Measurements from ENCODE around the gene PNKP.

Gene PNKP

DNA sequence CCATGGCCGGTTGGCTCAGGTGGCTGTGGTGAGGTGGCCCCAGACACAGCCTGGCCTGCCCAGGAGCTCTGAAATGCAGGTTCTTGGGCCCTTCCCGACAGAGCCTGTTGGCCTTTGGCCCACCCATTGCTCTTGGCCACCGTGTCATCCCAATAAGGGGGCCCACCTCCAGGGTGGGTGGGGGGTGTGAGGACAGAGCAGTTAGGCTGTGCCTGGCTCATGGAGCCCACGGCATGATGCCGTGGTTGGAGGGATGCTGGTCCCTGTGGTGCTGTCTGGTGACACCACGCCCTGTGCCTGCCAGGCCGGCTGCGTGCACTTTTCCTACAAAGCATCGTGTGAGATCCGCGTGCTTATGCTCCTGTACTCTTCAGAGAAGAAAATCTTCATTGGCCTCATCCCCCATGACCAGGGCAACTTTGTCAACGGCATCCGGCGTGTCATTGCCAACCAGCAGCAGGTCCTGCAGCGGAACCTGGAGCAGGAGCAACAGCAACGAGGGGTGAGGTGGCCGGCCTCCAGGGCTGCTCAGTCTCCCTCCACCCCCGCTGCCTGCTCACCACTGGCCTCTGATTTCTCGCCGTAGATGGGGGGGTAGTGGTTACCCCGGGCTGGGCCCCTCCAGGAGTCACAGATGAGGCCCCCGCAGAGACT is 7.6 kb downstream of the PNKP start:
- no peak for DNase-seq (ENCODE audit: low read depth)

DNA sequence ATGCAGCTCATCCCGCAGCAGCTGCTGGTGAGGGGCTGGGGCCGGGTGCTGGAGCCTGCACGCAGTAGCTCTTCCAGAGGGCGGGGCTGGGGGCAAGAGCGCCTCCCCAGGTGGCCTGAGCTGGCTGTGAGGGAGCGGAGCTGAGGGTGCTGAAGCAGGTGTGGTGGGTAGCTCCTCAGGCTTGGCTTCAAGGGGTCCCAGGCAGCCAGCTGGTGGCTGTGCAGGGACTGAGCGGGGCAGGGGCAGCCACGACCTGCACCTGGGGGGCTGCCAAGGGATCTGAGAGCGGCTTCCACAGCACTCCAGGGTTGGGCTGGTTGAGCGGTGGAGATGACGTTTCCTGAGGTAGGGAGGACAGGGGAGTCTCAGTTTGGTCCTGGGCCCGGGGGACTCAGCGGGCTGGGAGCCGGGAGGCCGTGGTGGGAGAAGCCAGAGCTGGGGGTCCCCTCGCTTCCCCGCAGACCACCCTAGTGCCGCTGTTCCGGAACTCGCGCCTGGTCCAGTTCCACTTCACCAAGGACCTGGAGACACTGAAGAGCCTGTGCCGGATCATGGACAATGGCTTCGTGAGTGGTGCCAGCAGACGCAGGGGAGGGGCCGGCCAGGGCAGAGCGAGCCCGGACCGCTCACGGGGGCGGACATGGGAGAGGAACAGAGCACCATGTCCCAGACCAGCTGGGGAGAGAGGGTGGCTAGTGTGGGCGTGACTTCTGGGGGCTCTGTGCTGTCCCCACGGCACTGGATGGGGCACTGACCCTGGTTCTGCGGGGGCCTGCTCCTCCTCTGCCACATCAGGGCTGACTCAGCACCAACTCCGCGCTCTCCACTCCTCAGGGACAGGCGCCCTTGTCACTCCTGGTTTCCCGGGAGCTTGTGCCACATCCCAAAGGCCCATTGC is 9.0 kb downstream of the PNKP start:
- DNase-seq (ENCODE audit: low read depth), result no peak

DNA sequence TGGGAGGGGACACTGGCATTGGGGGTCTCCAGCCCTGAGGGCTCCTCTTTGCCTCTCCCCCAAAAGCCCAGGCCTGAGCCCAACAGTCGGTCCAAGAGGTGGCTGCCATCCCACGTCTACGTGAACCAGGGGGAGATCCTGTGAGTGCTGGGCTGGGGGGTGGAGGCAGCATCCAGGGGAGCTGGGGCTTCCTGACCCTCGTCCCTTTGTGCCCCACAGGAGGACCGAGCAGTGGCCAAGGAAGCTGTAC is 9.6 kb downstream of the PNKP start:
- no peak for DNase-seq (ENCODE audit: low read depth)

DNA sequence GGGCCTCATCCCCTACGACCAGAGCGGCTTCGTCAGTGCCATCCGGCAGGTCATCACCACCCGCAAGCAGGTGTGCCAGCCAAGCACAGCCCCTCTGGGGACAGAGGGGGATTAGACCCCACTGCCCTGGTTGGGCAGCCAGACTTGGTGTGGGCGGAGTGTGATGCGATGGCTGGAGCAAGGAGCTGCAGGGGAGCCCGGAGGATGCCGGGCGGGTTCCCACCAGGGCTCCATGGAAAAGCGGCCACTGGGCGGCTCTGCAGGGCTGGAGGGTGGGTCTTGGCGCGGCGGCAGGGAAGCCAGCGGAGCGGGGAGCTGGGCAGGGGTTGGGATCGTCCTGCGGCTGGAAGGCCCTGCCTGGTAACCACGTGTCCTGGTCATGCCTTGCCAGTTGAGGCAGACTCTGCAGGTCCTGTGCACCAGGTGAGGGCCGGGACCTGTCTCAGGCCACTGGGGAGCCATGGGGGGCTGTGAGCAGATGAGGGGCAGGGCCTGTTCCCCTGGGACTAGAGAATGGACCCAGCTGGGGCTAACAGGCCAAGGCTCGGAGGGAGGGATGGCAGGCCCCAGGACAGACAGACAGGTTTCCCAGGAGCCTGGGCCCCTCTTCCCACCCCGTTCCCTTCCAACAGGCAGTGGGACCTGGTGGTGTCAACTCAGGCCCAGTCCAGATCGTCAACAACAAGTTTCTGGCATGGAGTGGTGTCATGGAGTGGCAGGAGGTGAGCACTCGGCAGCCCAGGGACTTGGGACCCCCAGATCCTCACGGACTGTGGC is 10.1 kb downstream of the PNKP start:
- DNase-seq (ENCODE audit: low read depth), result no peak

DNA sequence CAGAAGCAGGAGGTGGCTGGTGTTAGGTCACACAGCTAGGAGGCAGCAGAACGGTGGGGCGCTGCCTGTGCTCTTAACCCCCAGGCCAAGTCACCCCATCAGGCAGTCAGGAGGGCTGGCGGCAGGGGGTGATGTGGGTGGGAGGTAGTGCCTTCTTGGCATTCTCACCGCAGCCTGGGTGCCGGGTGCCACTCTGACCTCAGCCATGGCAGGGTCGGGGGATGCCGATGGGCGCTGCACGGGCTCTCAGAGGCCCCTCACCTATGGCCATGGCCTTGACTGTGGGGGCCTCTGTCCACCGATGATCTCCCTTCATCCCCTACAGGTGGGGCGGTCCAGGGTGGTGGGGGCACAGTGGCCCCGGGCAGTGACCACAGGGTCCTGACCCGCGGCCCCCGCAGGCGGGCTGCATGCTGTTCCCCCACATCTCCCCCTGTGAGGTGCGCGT is 10.8 kb downstream of the PNKP start:
- no peak for DNase-seq (ENCODE audit: low read depth)

DNA sequence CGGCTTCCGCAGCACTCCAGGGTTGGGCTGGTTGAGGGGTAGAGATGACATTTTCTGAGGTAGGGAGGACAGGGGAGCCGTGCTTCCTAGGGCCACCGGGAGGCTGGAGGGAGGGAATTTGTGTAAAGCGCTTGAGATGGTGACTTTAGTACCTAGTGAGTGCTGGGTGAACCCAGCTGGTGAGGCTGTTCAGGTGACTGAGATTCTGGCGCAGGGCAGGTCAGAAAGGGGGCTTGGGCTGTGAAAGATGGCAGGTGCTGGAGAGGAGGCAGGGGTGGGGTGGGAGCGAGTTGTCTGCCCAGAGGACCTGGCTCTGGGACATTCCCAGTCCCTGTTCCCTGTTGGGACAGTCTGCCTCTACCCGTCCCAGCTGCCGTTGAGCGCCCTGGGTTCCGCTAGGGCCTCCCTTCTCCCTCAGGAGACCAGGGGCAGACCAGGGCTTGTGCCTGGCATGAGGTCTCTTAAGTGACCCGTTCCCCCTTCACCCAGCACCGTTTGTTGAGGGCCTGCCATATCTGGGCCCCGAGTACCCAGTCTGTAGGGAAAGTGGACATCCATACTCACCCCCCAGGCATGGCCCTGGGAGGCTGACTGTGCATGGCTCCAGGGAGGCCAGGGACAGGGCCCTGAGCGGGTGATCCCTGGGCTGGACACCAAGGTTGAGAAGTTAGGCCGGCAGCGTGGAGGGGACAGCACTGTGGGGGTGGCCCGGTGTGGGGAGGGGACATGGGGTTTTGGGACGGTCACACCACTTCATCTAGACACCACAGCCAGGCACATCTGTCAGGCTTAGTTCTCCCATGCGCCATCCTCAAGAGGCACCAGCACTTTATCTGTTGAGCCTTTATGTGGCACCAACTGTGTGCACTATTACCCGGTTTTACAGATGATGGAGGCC is 11.5 kb downstream of the PNKP start:
- DNase-seq (ENCODE audit: low read depth), result no peak

DNA sequence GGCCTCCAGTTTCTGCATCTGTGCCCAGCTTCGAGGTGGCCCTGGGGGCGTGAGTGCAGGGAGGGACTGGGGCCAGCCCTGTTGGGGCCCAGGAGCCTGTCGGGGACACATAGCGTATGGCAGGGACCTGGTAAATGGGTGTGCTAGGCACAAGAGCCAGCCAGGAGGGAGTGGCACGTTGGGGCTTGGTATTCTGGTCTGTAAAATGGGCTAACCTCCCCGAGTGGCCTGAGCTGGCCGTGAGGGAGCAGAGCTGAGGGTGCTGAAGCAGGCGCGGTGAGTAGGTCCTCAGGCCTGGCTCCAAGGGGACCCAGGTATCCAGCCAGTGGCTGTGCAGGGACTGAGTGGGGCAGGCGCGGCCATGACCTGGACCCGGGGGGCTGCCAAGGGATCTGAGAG is 12.1 kb downstream of the PNKP start:
- no peak for DNase-seq (ENCODE audit: low read depth)

DNA sequence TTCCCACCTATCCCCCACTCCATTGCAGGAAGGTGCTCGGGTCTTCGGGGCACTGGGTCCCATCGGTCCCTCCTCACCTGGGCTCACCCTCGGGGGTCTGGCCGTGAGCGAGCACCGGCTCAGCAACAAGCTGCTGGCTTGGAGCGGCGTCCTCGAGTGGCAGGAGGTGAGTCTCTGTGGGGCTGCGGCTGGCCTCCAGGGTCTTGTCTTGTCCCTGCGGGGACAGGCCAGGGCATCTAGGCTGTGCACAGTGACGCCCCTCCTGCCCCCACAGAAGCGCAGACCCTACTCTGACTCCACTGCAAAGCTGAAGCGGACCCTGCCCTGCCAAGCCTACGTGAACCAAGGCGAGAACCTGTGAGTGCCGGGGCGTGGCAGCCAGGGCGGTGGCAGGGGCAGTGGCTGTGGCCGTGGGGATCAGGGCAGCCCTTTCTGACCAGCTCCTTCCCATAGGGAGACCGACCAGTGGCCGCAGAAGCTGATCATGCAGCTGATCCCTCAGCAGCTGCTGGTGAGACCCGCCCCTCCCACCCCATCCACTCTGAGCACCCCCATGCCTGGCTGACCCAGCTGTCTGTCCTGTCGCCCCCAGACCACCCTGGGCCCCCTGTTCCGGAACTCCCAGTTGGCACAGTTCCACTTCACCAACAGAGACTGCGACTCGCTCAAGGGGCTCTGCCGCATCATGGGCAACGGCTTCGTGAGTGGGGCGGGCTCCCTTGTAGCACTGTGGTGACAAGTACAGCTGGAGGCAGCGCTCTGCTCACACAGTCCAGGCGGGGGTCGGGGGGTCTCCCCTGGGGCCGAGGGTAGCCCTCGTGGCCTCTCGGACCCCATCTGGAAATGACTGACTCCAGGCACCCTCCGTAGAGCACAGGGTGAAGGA is 12.8 kb downstream of the PNKP start:
- DNase-seq (ENCODE audit: low read depth), result no peak

DNA sequence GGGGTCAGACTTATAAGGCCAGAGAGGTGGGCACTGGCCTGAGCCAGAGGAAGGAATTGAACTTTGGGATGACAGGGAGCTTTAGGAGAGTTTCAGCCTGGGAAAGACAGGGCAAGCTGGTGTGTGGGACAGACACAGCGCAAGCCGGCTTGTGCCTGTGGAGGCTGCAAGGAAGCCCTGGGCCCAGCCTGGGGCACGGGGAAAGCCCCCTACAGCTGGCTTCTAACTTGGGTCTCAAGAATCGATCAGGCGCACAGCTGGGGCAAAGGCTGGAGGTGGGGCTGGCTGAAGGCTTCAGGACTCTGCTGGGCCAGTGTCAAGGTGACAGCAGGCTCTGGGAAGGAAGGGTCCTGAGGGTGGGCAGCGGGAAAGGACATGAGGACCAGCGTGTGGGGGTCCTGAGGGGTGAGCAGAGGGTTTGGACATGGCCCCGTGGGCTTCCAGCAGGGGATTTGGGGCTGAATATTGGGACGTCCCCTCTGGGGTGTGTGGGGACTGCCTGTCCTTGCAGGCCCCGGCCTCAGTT is 13.5 kb downstream of the PNKP start:
- DNase-seq (ENCODE audit: low read depth), result no peak

DNA sequence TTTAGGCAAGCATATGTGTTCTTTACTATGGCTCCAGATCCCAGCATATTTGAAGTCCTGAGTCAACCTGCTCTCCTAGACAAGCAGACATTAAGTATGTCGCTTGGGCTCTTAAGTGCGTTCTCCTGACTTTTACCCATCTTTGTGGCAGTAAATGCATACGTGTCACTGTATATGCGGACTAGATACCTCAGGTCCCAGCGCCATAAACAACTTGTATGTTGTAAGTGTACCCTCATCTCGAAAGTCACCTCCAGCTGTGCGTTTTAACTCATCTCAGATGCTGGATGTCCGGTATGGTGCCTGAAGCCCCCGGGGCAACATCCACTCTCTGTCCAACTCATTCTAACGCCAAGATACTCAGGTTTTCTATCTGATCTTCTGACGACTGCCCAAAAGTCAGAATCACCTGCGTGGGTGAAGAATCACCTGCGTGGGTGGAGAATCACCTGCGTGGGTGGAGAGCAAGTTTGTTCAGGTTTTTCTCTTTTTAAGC is 14.7 kb downstream of the PNKP start:
- no peak for DNase-seq (ENCODE audit: low read depth)

DNA sequence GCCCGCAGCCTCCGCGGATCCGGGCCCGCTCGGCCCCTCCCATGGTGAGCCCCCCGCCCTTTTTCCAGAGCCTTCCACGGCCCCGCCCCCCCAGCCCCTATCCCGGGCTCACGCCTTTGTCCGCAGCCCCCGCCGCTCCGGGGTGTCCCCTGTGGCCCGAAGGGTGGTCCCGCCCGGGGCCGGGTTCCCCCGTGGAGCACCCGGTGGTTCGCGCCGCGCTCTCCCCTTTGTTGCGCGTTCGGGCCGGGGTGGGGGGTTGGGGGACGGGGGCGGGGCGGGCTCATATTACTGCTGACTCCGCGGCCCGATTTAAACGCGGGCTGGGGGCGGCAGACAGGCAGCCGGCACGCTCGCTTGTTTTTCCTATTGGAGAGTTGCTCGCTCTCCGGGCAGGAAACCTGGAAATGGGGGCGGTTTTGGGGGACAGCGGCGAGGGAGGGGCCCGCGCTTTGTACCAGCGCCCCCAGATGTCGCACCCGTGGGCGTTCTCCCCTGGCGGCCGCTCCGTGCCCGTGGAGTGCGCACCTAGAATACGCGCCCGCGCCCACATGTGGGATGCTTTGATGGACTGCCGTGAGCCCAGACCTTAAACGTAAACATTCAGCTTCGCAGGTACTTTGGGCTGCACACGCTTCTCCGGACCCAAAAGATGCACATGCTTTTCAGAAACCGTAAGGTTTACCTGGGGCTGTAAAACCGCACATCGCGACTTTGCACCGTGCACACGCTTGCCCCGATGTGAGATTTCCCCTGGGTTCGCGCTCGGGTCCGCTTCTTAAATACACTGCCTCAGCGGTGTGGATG is 15.7 kb downstream of the PNKP start:
- DNase-seq (ENCODE audit: low read depth), result no peak

DNA sequence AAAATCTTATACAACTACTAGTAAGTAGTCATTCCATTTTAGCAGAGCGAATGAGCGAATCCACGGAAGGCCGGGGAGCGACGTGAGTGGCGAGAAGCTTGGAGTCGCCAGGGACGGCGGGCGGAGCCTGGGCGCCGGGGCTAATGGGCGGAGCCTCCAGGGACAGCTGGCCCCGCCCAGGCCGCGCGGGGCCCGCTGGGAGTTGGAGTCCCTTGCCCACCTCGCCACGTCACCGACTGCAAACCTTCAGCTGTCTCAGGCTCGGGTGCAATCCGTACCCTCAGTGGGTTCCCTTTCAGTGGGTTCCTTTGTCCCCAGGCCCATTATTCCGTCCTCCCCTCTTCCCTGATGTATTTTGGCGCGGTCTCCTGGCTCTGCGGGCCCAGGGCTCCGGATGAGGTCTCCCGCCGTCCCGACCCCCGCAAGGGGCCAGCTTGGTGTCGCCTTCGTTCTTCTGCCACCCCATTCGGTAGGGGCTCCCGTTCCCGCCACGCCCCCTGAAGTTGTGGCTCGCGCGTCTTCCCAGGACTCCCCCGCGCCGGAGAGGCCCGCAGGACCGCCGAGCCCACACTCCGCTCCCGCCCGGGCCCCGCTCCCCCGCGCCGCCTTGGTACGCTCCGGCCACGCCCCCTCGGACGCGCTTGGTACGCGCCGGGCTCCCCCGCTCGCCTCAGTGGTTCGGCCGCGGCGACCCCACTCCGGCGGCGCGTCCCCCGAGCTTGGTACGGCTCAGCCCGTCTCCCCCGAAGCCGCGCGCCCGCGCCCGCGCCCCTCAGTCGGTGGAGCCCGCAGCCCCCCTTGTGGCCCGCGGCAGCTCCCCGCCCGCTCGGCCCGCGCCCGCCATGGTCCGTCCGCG is 16.7 kb downstream of the PNKP start, which contains the start of gene PTOV1:
Gene PTOV1, plus strand, starts transcription at position 673 of the 856 bp plus-strand sequence.
- DNase-seq (ENCODE audit: low read depth), result peak; percentile 78

DNA sequence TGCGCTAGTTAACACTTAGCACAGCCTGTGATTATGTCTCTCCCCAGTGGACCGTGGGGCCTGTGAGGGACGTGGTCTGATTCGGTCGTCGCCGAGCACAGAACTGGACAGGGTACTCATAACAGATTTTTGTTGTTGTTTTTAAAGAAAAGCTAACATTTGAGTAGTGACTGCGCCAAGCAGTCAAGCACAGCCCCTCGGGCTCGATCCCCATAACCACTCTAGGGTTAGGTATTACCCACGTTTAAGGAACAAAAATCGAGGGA is 17.2 kb downstream of the PNKP start:
- no peak for DNase-seq (ENCODE audit: low read depth)

DNA sequence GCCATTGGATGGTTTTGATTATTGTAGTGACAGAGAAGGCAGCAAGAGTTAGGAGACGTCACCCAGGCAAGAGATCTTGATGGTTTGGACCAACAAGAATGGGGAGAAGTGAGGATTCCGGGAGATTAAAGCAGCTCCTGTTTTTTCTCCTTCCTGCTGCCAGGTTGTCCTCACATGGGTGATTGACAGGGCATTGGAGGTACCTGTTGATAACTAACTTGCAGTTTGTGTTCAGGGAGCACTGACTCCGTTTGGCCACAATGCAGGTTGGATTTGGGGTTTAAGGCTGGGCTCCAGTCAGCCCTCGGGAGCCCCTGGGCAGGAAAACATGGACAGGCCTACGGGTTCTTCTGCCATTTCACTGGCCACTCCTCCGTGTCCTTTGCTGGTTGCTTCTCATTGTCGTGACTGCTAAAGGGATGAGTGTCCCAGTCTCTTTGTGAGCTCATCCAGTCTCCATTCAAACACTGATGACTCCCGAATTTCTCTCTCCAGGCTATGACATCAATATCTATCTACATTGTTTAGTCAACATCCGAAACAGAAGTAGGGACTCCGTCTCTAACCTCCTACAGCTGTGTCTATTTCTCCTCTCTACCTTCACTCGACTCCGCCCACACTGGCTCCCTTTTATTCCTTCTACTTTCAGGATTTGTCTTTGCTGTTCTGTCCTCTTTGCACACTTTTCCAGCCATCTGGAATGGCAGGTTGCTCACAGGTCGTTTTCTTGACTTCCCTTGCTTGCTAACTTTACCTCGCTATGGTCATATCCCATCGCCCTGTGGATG is 17.7 kb downstream of the PNKP start:
- no peak for DNase-seq (ENCODE audit: low read depth)

DNA sequence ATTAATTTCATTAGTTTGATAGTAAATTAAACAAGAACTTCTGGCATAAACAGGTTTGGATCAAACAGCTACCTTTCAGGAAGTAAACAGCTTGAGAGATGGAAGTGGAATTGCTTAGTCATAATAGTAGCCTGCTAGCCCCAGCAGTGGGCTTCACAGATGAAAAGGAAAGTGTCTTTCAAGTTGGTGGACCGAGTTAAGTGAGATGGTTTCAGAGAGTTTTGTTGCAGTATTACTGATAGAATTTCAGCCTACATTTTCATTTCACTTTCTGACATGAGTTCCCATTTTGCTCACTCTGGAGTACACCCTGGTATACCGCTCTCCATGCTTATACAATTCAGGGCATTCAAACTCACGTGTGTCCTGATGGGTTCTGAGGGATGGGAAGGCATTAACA is 18.4 kb downstream of the PNKP start:
- DNase-seq (ENCODE audit: low read depth), result no peak

DNA sequence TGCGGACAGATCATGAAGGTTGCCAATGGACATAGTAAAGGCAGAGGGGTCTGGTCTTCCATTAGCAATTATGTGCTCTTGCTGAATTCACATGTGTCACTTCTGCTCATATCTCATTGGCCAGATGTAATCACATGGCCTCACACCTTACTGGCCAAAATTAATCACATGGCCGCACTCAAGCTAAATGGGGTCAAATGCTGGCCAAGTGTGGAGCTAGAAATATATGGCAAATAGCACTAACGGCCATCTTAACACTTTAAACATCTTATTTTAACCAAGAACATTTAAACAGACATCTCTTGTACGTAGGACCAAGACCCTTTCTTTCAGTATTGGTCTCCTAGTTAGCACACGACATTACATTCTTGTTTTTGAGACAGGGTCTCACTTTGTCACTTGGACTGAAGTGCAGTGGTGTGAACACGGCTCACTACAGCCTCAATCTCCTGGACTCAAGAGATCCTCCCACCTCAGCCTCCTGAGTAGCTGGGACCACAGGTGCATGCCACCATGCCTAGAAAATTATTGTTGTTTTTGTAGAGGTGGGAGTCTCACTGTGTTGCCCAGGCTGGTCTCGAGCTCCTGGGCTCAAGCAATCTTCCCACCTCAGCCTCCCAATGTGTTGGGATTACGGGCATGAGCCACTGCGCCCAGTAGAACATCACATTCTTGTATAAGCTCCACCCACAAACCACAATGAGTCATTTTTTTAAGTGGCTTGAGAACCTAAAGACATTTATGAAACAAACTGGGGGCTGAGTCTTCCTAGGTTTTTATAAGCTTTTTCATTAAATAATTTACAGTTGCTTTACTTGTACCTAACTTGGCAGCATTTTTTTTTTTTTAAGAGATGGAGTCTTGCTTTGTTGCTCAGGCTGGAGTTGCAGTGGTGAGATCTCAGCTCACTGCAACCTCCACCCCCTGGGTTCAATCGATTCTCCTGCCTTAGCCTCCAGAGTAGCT is 19.4 kb downstream of the PNKP start:
- DNase-seq (ENCODE audit: low read depth), result peak; percentile 71

DNA sequence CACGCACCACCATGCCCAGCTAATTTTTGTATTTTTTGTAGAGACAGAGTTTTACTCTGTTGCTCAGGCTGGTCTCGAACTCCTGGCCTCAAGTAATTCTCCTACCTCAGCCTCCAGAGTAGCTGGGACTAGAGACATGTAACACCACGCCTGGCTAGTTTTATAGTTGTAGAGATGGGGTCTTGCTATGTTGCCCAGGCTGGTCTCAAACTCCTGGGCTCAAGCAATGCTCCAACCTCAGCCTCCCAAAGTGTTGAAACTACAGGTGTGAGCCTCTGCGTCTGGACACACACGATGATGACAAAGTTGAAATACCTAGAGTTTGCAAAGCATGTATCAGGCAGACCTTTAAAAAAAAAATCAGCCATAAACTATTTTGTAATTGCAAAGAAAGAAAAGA is 21.0 kb downstream of the PNKP start:
- no peak for DNase-seq (ENCODE audit: low read depth)
